Epithelial cell of proximal tubule (primary cell): ENCODE measurements around the gene PPP4R4. TPM values are rescaled to one million over a fixed set of nuclear protein-coding genes. Genes with fewer than 3 reads are reported as not detected.
"Not testable (repeated sequence)": the region's sequence is repeated elsewhere in the genome, so short reads cannot be mapped to it uniquely, and the experiment has no call there.

Experiments used
- DNase-seq: peaks from one replicate; pipeline ENCODE4 v3.0.0-alpha.2; 2011; ENCODE audit warnings: low read depth
- H3K4me3 ChIP-seq: 2 replicates; pipeline ENCODE4 v1.5.1; 2011; ENCODE audit warnings: low read depth, mild to moderate bottlenecking, low read length
- total RNA-seq: library from RNA; depleted of rRNA; stranded (reverse); fragments of >200 nt; gene quantifications from 2 replicates; pipeline ENCODE4 v1.2.3, GENCODE V29; 2015
- TF ChIP-seq, protein P1 (sequence below): conservative IDR thresholded peaks from 2 replicates; pipeline ENCODE4 v1.5.1; 2012; ENCODE audit warnings: low read depth, mild to moderate bottlenecking, low read length

PPP4R4 gene
- total RNA-seq, 1 donor from 2014 or later: 1.7 TPM

DNA sequence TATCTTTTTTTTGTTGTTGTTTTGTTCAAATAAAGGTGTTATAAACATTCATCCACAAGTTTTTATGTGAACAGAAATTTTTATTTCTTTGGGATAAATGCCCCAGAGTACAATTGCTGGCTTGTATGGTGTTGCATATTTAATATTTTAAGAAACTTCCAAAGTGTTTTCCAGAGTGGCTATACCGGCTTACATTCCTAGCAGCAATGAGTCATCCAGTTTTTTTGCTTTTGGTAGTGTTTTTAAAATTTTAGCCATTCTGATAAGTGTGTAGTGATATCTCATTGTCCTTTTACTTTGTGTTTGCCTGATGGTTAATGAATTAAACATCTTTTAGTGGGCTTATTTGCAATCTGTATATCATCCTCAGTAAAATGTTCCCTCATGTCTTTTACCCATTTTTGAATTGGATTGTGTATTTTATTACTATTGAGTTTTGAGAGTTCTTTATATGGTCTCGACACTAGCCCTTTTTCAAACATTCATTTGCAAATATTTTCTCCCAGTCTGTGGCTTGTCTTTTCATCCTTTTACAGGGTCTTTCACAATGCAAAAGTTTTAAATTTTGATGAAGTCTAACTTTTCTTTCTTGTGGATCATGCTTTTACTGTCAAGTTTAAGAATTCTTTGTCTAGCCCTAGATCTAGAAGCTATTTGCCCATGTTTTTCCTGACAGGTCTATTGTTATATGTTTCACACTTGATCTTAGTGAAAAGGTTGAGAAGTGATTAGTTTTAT lies 29.5 kb downstream of the PPP4R4 start:
- TF ChIP-seq, protein P1, sequence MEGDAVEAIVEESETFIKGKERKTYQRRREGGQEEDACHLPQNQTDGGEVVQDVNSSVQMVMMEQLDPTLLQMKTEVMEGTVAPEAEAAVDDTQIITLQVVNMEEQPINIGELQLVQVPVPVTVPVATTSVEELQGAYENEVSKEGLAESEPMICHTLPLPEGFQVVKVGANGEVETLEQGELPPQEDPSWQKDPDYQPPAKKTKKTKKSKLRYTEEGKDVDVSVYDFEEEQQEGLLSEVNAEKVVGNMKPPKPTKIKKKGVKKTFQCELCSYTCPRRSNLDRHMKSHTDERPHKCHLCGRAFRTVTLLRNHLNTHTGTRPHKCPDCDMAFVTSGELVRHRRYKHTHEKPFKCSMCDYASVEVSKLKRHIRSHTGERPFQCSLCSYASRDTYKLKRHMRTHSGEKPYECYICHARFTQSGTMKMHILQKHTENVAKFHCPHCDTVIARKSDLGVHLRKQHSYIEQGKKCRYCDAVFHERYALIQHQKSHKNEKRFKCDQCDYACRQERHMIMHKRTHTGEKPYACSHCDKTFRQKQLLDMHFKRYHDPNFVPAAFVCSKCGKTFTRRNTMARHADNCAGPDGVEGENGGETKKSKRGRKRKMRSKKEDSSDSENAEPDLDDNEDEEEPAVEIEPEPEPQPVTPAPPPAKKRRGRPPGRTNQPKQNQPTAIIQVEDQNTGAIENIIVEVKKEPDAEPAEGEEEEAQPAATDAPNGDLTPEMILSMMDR: no peak
- no peak overlapping the region for H3K4me3 ChIP-seq
- no peak for DNase-seq

DNA sequence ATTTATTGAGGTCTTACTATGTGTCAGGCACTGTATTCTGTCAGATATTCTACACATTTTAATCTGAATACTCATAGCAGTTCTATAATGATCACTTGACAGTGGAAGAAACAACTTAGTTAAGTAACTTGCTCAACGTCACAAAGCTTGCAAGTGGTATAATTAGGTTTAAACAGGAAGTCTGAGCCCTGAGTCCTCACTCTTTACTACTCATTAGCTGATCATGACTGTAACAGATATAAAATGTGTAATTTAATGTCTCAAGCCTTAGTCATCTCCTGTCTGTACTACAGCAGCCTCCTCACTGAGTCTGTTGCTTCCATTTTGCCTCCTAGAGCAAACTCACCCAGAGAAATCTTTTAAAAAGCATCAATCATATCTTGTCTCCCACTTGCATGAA lies 38.9 kb downstream of the PPP4R4 start:
- DNase-seq: peak; percentile 41
- no peak overlapping the region for H3K4me3 ChIP-seq
- TF ChIP-seq, protein P1: no peak

DNA sequence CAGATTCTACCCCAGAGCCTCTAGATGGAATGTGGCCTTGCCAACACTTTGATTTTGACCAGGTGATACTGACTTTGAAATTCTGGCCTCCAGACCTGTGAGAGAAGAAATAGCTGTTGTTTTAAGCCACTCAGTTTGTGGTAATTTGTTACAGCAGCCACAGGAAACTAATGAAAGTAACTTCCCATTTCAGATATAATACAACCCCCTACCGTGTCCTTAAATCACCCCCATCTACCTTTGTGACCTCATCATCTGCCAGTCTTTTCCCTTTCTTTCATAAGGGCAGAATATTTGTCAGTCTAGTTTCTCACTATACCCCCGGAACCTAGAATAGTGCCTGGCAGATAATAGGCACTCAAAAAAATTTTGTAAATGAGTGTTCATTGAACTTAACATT lies 39.6 kb downstream of the PPP4R4 start:
- TF ChIP-seq, protein P1: no peak
- no peak overlapping the region for H3K4me3 ChIP-seq
- DNase-seq: no peak

DNA sequence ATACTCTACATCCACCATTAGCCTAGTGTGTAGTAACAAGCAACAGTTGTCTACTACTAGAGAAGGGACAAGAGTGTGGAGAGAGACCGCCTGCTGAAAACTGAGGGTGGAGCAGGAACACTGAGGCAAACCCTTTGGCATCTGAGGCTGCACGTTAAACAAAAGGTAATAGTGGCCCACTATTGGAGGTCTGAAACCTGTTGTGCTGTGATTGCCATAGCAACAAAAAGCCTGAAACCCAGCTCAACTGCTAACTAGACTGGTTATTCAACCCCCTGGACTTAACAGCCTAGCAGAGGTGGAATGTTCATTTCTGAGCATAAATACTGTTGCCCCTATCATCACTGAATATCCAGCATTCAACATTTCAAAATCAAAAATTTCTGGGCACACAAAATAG lies 43.0 kb downstream of the PPP4R4 start:
- TF ChIP-seq, protein P1: no peak
- H3K4me3 ChIP-seq: no peak overlapping the region
- no peak for DNase-seq

DNA sequence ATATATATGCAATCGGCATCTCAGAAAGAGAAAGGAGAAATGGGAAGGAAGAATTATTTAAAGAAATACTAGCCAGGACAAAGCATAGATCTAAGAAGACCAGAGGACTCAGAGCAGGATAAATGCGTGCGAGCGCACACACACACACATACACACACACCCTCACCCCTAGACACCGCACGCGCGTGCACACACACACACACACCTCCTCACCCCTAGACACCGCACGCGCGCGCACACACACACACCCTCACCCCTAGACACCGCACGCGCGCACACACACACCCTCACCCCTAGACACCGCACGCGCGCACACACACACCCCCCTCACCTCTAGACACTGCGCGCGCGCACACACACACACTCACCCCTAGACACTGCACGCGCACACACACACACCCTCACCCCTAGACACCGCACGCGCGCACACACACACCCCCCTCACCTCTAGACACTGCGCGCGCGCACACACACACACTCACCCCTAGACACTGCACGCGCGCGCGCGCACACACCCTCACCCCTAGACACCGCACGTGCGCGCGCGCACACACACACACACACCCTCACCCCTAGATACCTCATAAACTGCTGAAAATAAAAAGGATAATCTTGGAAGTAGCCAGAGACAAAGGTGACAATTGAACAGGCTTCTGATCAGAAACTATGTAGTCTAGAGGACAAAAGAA lies 44.2 kb downstream of the PPP4R4 start:
- not testable (repeated sequence) for DNase-seq, H3K4me3 ChIP-seq

DNA sequence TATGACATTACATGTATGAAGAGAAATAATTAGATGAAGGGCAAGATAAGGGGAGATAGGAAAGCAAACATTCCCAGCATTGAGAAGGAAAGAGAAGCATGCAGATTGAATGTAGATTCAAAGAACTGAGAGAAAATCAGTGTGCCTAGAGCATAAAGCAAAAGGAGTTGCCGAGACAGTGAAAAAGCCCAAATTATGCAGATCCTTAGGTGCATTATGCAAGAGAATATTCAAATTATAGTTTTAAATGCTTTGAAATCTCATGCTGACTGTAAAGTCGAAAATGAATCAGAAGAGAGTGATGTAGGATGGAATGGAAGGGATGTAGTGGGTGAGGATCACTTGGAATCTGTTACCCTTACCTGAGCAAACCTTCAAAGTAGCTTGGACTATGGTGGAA lies 49.9 kb downstream of the PPP4R4 start:
- DNase-seq: no peak
- TF ChIP-seq, protein P1: no peak
- H3K4me3 ChIP-seq: no peak overlapping the region

DNA sequence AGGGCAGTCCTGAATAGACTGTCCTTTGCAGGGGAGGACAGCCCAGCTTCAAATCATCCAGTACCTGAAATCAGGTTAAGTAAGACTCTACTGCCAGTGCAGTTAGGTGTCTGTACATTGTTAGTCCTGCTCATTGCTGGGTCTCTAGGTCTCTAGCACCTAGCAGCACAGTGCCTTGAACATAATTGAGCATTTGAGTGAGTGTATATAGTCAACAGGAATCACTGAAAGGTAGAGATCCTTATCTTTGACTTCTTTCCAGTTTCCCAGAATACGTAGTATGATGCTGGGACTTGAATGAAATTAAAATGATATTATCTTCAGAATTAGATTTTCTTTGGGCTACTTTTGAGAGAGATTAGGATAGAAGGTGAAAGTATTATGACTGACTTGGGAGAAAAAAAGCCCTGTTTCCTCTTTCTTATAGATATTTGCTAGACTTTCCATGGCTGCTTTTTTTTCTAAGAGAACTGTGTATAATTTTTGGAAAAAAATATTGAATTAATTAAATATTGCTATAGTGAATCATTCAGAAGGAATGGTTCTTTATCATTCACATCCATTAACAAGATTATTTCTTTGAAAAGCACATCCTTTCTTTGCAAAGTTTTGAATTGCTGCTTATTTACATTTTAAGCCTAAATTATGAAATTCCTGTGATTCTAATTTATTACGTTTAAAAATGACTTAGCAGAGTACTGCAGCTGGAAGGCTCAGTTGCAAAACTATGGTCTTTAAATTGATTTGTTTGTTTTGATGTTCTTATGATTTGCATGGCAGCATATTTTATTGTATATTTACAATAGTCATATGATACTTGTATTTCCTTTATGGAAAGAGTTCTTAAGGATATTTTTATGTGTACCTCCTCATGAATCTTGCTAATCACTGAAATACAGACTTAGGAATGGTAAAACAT lies 51.6 kb downstream of the PPP4R4 start:
- TF ChIP-seq, protein P1: no peak
- no peak overlapping the region for H3K4me3 ChIP-seq
- no peak for DNase-seq
